Retinal pigment epithelial cell (primary cell): ENCODE results near the gene IFT88.

ENCODE experiments used
- DNase-seq: peaks from one replicate; pipeline ENCODE4 v3.0.0-alpha.2; 2010; ENCODE audit warnings: low read depth
- H3K4me3 ChIP-seq: 2 replicates; pipeline ENCODE4 v1.5.1; 2011; ENCODE audit warnings: mild to moderate bottlenecking, low read length, control low read depth, moderate library complexity
- CTCF ChIP-seq: conservative IDR thresholded peaks from 2 replicates; pipeline ENCODE4 v1.5.1; 2011; ENCODE audit warnings: low read depth, low read length, control low read depth, inconsistent platforms

IFT88 gene

GRCh38 chr13:20607015-20607414 is 40.1 kb downstream of the IFT88 start:
- no peak for DNase-seq
- no peak overlapping the region for H3K4me3 ChIP-seq

GRCh38 chr13:20608438-20609020 is 41.6 kb downstream of the IFT88 start:
- no peak for TF ChIP-seq CTCF
- no peak for DNase-seq
- H3K4me3 ChIP-seq: no peak overlapping the region

More at GRCh38 chr13:20607015-20607414, 40.1 kb downstream of the IFT88 start:
- TF ChIP-seq CTCF: no peak

DNA sequence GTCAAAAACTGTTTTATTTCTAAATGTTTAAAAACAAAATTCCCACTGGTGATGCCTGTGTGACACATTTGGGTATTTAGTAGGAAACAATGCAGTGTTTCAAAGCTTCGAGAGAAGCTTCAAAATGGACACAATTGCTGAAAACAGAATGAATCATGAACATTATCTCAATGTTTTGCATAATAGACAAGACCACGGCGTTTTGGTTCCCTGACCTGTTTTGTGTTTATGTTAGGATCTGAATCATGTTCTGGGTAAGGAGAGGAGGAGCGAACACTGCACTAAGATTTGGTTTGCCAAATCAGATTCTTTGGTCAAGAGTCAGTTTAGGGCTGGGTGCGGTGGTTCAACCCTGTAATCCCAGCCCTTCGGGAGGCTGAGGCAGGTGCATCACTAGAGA is 42.2 kb downstream of the IFT88 start:
- no peak for TF ChIP-seq CTCF
- no peak overlapping the region for H3K4me3 ChIP-seq
- no peak for DNase-seq

GRCh38 chr13:20610006-20610405 is 43.0 kb downstream of the IFT88 start:
- no peak for TF ChIP-seq CTCF
- H3K4me3 ChIP-seq: no peak overlapping the region
- DNase-seq: no peak

GRCh38 chr13:20616059-20616797 is 49.3 kb downstream of the IFT88 start:
- no peak for DNase-seq
- H3K4me3 ChIP-seq: no peak overlapping the region

DNA sequence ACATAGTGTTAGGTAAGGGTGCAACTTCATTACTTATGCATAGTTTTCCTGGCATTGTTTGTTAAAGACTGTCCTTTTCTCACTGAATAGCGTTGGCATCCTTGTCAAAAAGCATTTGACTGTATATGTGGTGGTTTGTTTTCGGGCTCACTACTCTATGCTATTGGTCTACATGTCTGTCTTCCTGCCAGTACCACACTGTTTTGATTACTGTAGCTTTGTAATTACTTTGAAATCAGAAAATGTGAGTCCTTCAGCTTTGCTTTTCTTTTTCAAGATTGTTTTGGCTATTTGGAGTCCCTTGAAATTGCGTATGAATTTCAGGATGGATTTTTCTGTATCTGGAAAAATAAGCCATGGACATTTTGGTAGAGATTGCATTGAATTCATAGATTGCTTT is 56.0 kb downstream of the IFT88 start:
- H3K4me3 ChIP-seq: no peak overlapping the region
- no peak for DNase-seq
- TF ChIP-seq CTCF: no peak

More at GRCh38 chr13:20616059-20616797, 49.3 kb downstream of the IFT88 start:
- no peak for TF ChIP-seq CTCF

DNA sequence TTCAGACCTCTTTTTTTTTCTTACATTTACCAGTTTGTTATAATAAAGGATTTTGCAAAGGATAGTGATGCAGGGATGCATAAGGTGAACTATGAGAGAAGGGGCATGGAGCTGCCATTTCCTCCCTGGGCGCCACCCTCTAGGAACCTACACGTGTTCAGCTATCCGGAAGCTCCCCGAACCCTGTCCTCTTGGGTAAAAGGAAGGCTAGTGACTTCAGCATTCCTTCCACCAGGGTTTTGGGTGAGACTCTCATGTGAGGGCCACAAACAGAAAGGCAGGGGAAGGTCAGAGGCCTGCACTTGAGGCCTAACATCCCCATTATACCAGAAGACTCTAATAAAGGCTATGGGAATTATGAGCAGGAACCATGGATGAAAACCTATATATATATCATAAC is 57.3 kb downstream of the IFT88 start:
- H3K4me3 ChIP-seq: no peak overlapping the region
- DNase-seq: no peak
- TF ChIP-seq CTCF: no peak
